Psoas muscle (tissue), 8 donors: ENCODE data around the gene CEMIP. TPM values are rescaled to one million over a fixed set of nuclear protein-coding genes. Genes with fewer than 3 reads are reported as not detected.

ENCODE experiments used
- ATAC-seq, 4 donors: fragments of 200-7000 bp; cut with Tn5 transposase; one replicate each; pipeline ENCODE4 v1.9.1; 2020; ENCODE audit warnings: moderate library complexity in 3 of 4, mild to moderate bottlenecking in 2 of 4
- DNase-seq, 2 donors: peaks; one replicate each; pipeline ENCODE4 v3.0.0-alpha.2; 2020
- H3K27ac ChIP-seq: fragments of 200-600 bp; one replicate; pipeline ENCODE4 v1.8.0; 2022
- H3K27me3 ChIP-seq, 3 donors: fragments of 200-600 bp in 1 of 3; one replicate each; pipeline versions ENCODE4 v1.6.1 to v1.8.0; 2013 to 2022; ENCODE audit warnings: low read length in 2 of 3, mild to moderate bottlenecking in 2 of 3, moderate library complexity in 1 of 3; ENCODE audit not compliant: insufficient read depth in 3 of 3
- H3K36me3 ChIP-seq, 2 donors: fragments of 200-600 bp in 1 of 2; one replicate each; pipeline versions ENCODE4 v1.6.1 to v1.8.0; 2013 to 2022; ENCODE audit warnings: low read depth in 1 of 2, mild to moderate bottlenecking in 1 of 2, moderate library complexity in 1 of 2; ENCODE audit not compliant: insufficient read depth in 1 of 2
- H3K4me1 ChIP-seq: fragments of 200-600 bp; one replicate; pipeline ENCODE4 v1.8.0; 2022
- H3K4me3 ChIP-seq: fragments of 200-600 bp; one replicate; pipeline ENCODE4 v1.8.0; 2022; ENCODE audit warnings: mild to moderate bottlenecking
- H3K9me3 ChIP-seq: fragments of 200-600 bp; one replicate; pipeline ENCODE4 v1.8.0; 2022
- WGBS, 3 donors: extraction: QIAGEN DNeasy Blood & Tissue Kit; methylation state at CpG; one replicate each; pipeline versions ENCODE4 v1.1.6 to v1.1.7; 2013; 5-methylcytosine and 5-hydroxymethylcytosine counted together
- intact Hi-C, 2 donors: fragments of 100-400 bp; cut with DNase I; formaldehyde crosslinking; loops; one replicate each; pipeline versions ENCODE4 v1.11.0 to v1.14.2; 2022
- polyA plus RNA-seq, 3 donors: library from polyadenylated mRNA; stranded (reverse); fragments of 200-250 nt; gene quantifications; one replicate each; pipeline ENCODE4 v1.2.3, GENCODE V29; 2013
- total RNA-seq, 4 donors: library from RNA; stranded (reverse); fragmentation: NEBNext Ultra II Directional in 2 of 4; extraction: Animal tissue kit (Norgen Biotek cat#: 25700) in 2 of 4; gene quantifications; one replicate each; pipeline versions ENCODE4 v1.2.1 to v1.2.4, GENCODE V29; 2021 to 2023
- TF ChIP-seq, protein P1 (sequence below): fragments of 200-600 bp; IDR thresholded peaks from one replicate; pipeline ENCODE4 v1.8.0; 2022; ENCODE audit warnings: antibody characterized with exemption
- donor health status: healthy with polysubstance abuse.
- donor health status: DM: no; HTN: no; CAD: no; lungs with moderate emphysema.
- donor health status: Bipolar disorder and iron deficiency.
- donor health status: healthy.
- donor health status: DM: yes; HTN: yes; CAD: no.
- donor health status: DM: no; HTN: no; CAD: no.
- donor health status: DM: no; HTN: no; CAD: no.
- donor health status: DM: yes; HTN: yes; CAD: no.

Gene CEMIP
- total and polyA plus RNA-seq, 7 donors, result under 0.01 to 0.96 (median 0.04) TPM

DNA sequence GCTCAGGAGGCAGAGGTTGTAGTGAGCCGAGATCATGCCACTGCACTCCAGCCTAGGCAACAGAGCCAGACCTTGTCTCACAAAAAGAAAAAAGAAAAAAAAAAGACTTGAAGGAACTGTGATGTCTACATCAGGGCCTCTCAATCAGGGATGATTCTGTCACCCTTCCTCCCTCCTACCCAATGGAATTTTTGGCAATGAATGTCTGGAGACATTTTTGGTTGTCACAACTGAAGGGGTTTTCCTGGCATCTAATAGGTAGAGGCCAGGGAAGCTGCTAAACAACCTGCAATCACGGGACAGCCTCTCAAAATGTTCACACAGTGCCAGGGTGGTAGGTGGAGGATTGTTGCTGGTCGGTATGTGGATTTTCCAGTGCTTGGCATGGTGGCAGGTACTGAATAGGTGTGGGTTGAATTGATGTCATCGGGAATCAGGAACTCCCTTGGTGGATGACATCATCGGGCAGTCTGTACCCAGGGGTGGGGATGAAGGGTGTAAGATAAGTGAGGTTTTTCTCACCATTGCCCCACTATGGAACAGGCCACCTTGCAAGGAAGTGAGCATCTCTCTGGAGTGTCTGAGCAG is 139.1 kb downstream of the CEMIP start:
- Histone ChIP-seq H3K36me3 (no peaks in the 10 kb centered on the region), H3K27me3 (no peaks in the 10 kb centered on the region), H3K4me3 (no peak overlapping the region), H3K4me1 (no peaks in the 10 kb centered on the region), H3K9me3 (no peaks in the 10 kb centered on the region), H3K27ac (no peak overlapping the region)
- no peak for ATAC-seq
- intact Hi-C loops, result no loop called here
- DNase-seq, result no peak
- TF ChIP-seq, protein P1, sequence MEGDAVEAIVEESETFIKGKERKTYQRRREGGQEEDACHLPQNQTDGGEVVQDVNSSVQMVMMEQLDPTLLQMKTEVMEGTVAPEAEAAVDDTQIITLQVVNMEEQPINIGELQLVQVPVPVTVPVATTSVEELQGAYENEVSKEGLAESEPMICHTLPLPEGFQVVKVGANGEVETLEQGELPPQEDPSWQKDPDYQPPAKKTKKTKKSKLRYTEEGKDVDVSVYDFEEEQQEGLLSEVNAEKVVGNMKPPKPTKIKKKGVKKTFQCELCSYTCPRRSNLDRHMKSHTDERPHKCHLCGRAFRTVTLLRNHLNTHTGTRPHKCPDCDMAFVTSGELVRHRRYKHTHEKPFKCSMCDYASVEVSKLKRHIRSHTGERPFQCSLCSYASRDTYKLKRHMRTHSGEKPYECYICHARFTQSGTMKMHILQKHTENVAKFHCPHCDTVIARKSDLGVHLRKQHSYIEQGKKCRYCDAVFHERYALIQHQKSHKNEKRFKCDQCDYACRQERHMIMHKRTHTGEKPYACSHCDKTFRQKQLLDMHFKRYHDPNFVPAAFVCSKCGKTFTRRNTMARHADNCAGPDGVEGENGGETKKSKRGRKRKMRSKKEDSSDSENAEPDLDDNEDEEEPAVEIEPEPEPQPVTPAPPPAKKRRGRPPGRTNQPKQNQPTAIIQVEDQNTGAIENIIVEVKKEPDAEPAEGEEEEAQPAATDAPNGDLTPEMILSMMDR, result no peak
- 91 to 94% (median 91%) methylated on average over 5 of the region's 5 CpGs for WGBS, 3 donors

DNA sequence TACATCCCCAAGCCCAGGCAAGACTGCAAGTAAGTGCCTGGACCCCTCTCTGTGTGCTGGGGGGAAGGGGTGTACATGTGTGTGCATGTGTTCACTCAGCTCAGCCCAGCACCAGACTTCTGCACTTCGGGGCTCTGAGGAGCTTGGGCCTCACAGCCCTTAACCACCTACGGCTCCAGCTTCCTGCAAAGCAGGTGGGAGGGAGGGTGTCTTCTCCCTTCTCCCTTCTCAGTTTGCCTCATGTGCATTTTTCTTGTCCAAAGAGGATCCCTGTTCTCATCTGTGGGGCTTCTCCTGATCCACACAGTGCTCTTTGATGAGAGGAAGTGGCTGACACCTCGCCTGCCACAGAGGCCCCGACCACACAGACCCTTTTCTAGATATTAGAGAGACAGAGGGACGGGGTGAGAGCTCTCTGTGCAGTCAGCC is 141.1 kb downstream of the CEMIP start:
- ATAC-seq, result no peak
- Histone ChIP-seq H3K4me1 (no peaks in the 10 kb centered on the region), H3K27me3 (no peaks in the 10 kb centered on the region), H3K36me3 (no peaks in the 10 kb centered on the region), H3K27ac (no peak overlapping the region), H3K4me3 (no peak overlapping the region), H3K9me3 (no peaks in the 10 kb centered on the region)
- 83 to 86% (median 85%) methylated on average over 5 of the region's 5 CpGs for WGBS, 3 donors
- TF ChIP-seq, protein P1, result no peak
- intact Hi-C loops, result no loop called here
- DNase-seq, result no peak

DNA sequence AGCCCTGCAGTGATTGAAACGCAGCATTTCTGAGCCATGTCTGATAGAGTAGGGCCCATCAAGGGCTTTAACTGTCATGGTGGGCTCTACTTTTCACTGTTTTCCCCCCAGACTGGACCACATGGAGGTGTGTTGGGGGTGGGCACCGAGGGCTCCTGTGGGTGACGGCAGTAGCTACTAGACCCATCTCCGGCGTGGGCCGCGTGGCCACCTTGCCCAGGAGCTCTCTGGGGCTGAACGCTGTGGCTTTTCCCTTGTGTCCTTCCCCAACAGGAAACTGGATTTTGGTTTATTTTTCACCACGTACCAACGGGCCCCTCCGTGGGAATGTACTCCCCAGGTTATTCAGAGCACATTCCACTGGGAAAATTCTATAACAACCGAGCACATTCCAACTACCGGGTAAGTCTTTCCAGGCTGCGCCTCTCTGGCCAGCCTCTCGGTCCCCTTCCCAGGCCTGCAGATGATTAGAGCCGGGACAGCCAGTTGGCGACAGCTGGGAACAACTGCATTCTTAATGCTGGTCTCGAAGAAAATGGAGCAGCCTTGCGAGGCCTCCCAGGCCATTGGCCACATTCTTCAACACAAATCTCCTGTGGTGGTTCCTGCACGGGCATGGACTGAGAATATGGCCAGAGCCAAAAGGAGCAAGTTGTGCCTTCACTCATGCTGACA is 142.7 kb downstream of the CEMIP start:
- WGBS, 3 donors, result 77 to 82% (median 79%) methylated on average over 20 of the region's 20 CpGs
- TF ChIP-seq, protein P1, result no peak
- ATAC-seq (no peak), DNase-seq (no peak)
- Histone ChIP-seq H3K4me1 (no peaks in the 10 kb centered on the region), H3K36me3 (no peaks in the 10 kb centered on the region), H3K9me3 (no peaks in the 10 kb centered on the region), H3K4me3 (no peak overlapping the region), H3K27me3 (no peaks in the 10 kb centered on the region), H3K27ac (no peak overlapping the region)
- intact Hi-C loops, result no loop called here

DNA sequence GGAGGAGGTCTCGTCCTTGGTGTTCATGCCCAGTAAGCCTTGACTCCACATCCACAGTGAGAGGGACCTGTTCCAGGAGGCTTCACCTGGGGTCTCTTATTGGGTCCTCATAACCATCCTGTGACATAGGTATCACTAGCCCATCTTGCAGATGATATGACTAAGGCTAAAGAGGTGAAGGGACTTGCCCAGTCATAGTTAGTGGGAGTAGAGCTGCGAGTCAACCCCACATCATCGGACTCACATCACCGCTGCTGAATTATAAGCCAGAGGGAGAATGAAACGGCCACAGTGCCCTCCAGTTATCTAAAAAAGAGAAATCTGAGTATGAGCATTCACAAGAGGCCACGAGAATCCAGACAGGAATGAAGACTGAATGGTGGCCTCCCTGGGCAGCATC is 144.5 kb downstream of the CEMIP start:
- H3K9me3 ChIP-seq, result no peaks in the 10 kb centered on the region
- WGBS, 3 donors, result 96 to 98% (median 96%) methylated on average over 6 of the region's 6 CpGs
- H3K27ac ChIP-seq, result no peak overlapping the region
- no peaks in the 10 kb centered on the region for H3K27me3 ChIP-seq
- H3K4me3 ChIP-seq, result no peak overlapping the region
- H3K36me3 ChIP-seq, result no peaks in the 10 kb centered on the region
- intact Hi-C loops, result no loop called here
- DNase-seq (no peak), ATAC-seq (no peak)
- no peaks in the 10 kb centered on the region for H3K4me1 ChIP-seq
- TF ChIP-seq, protein P1, result no peak
